A673 (cell line): Measurements from ENCODE around the gene RGS1. TPM values are rescaled to one million over a fixed set of nuclear protein-coding genes. Genes with fewer than 3 reads are reported as not detected.

Source experiments
- BruUV-seq: library from RNA; stranded (reverse); fragments of 400-500 nt; replicated peaks from 2 replicates; lab custom pipeline; 2021; lab: Mats Ljungman, UMichigan
- CTCF ChIA-PET: fragments of 300-600 bp; sonication (Branson Sonifier 250); formaldehyde crosslinking; loops from one replicate; lab custom pipeline; 2022; ENCODE audit warnings: antibody characterized with exemption; lab: Charles Lee
- POLR2A ChIA-PET: fragments of 300-600 bp; sonication (Branson Sonifier 250); formaldehyde crosslinking; loops from one replicate; lab custom pipeline; 2022; ENCODE audit warnings: antibody characterized with exemption; ENCODE audit not compliant: low non-redundant PET; lab: Charles Lee
- DNase-seq: peaks from one replicate; pipeline ENCODE4 v3.0.0-alpha.2; 2015; ENCODE audit warnings: low spot score
- H3K27ac ChIP-seq: fragments of 200-600 bp; sonication (generic); 2 replicates; pipeline ENCODE4 v1.5.1; 2016; ENCODE audit warnings: mixed run types, low read depth, mild to moderate bottlenecking, mixed read lengths, antibody characterized with exemption, low read length; ENCODE audit not compliant: poor library complexity, severe bottlenecking
- H3K27me3 ChIP-seq: fragments of 200-600 bp; sonication (generic); replicated peaks from 2 replicates; pipeline ENCODE4 v1.6.1; 2017; ENCODE audit warnings: mixed run types, low read depth, mild to moderate bottlenecking, mixed read lengths, antibody characterized with exemption, low read length; ENCODE audit not compliant: insufficient read depth, poor library complexity
- H3K36me3 ChIP-seq: fragments of 200-600 bp; sonication (generic); 2 replicates; pipeline ENCODE4 v1.6.1; 2016; ENCODE audit warnings: mixed run types, mild to moderate bottlenecking, mixed read lengths, antibody characterized with exemption, low read length; ENCODE audit not compliant: insufficient read depth, poor library complexity, severe bottlenecking
- H3K4me1 ChIP-seq: fragments of 200-600 bp; sonication (generic); 2 replicates; pipeline ENCODE4 v1.6.1; 2017; ENCODE audit warnings: mixed run types, mild to moderate bottlenecking, mixed read lengths, antibody characterized with exemption, low read length; ENCODE audit not compliant: insufficient read depth, poor library complexity, severe bottlenecking
- H3K4me3 ChIP-seq: fragments of 200-600 bp; sonication (generic); 2 replicates; pipeline ENCODE4 v1.5.1; 2016; ENCODE audit warnings: low read depth, mixed run types, mild to moderate bottlenecking, mixed read lengths, low read length; ENCODE audit not compliant: poor library complexity, severe bottlenecking
- H3K9me3 ChIP-seq: fragments of 200-600 bp; sonication (generic); 2 replicates; pipeline ENCODE4 v1.6.1; 2016; ENCODE audit warnings: mixed run types, low read depth, mild to moderate bottlenecking, mixed read lengths, antibody characterized with exemption, low read length; ENCODE audit not compliant: poor library complexity, severe bottlenecking
- CTCF ChIP-seq: fragments of 300-800, 200-600 bp; sonication (generic); conservative IDR thresholded peaks from 2 replicates; pipeline ENCODE4 v1.5.1; 2017; ENCODE audit warnings: low read depth, mild to moderate bottlenecking, antibody characterized with exemption, low read length, moderate library complexity, mixed read lengths
- EZH2 ChIP-seq: fragments of 200-600 bp; sonication (generic); IDR thresholded peaks from 2 replicates; pipeline ENCODE4 v1.6.1; 2017; ENCODE audit warnings: borderline replicate concordance, low read depth, mild to moderate bottlenecking, mixed read lengths, antibody characterized with exemption, low read length; ENCODE audit not compliant: poor library complexity, severe bottlenecking
- intact Hi-C: fragments of 100-400 bp; cut with micrococcal nuclease; formaldehyde crosslinking; loops from one replicate; pipeline ENCODE4 v1.10.0; 2022; ENCODE audit not compliant: unreplicated experiment
- total RNA-seq: library from RNA; stranded (reverse); gene quantifications from 2 replicates; pipeline ENCODE4 v1.2.3, GENCODE V29; 2021

Gene RGS1
- total RNA-seq, 1 experiment from 2014 or later, result not detected

- no TSS peak for BruUV-seq
- intact Hi-C loops, result no loop called here
- no peak for DNase-seq
- ChIA-PET CTCF (no interaction called here), POLR2A (no interaction called here)
- TF ChIP-seq CTCF (no peak), EZH2 (no peak)
- no peaks in the 10 kb centered on the region for H3K36me3 ChIP-seq
- H3K9me3 ChIP-seq, result no peaks in the 10 kb centered on the region
- no peak overlapping the region for H3K27ac ChIP-seq
- no peak overlapping the region for H3K4me3 ChIP-seq
- H3K27me3 ChIP-seq, result no peaks in the 10 kb centered on the region
- no peaks in the 10 kb centered on the region for H3K4me1 ChIP-seq
These were observed 7.5 kb upstream of the RGS1 start for GRCh38 chr1:192568063-192568462.

- H3K27ac ChIP-seq, result no peak overlapping the region
- CTCF ChIA-PET, result interaction anchor here (1.1 kb wide), 1 partner anchor 29 kb away, joined by 3 read pairs; no protein-coding TSS in a partner anchor
These were observed 3.9 kb upstream of the RGS1 start for GRCh38 chr1:192571668-192572067.

GRCh38 chr1:192573499-192573898 is 2.1 kb upstream of the RGS1 start:
- no peak for TF ChIP-seq EZH2
- TF ChIP-seq CTCF, result no peak
- H3K27ac ChIP-seq, result no peak overlapping the region
- H3K4me1 ChIP-seq, result peaks cover 14% of the 10 kb centered on the region
- H3K27me3 ChIP-seq, result no peaks in the 10 kb centered on the region
- H3K4me3 ChIP-seq, result no peak overlapping the region
- no TSS peak for BruUV-seq
- H3K9me3 ChIP-seq, result no peaks in the 10 kb centered on the region
- H3K36me3 ChIP-seq, result no peaks in the 10 kb centered on the region
- CTCF ChIA-PET, result no interaction called here
- POLR2A ChIA-PET, result no interaction called here
- intact Hi-C loops, result no loop called here
- DNase-seq, result no peak

More at GRCh38 chr1:192571668-192572067, 3.9 kb upstream of the RGS1 start:
- H3K27me3 ChIP-seq, result no peaks in the 10 kb centered on the region
- no peak overlapping the region for H3K4me3 ChIP-seq
- POLR2A ChIA-PET, result no interaction called here
- H3K4me1 ChIP-seq, result peaks cover 10% of the 10 kb centered on the region
- DNase-seq, result no peak
- TF ChIP-seq EZH2 (no peak), CTCF (no peak)
- BruUV-seq, result no TSS peak
- H3K36me3 ChIP-seq, result no peaks in the 10 kb centered on the region
- intact Hi-C loops, result no loop called here
- H3K9me3 ChIP-seq, result no peaks in the 10 kb centered on the region
